ENCODE measurements around the gene HNF4A. TPM values are rescaled to one million over a fixed set of nuclear protein-coding genes. Genes with fewer than 3 reads are reported as not detected.

HNF4A gene
- total and polyA plus RNA-seq, 2 of the 13 experiments (the other 11 are each of a cell fraction or from before 2014, with no cell fraction given) = 80.9 to 169 TPM

GRCh38 chr20:44448753-44449546 is 93.5 kb downstream of the HNF4A start (continued):
- TF ChIP-seq FOXA3 (CRISPR knock-in tag; IDR thresholded peaks at IDR 0.05) = peak; percentile 61; the same call in 1 of the 2 replicates
- no peak for TF ChIP-seq SOX6 (IDR thresholded peaks at IDR 0.05)
- TF ChIP-seq SOX6 (CRISPR knock-in tag; IDR thresholded peaks at IDR 0.05) = 0 out of 2 replicates have a peak, but pooled peaks have one; percentile 16
- TF ChIP-seq ETV5 (CRISPR knock-in tag; IDR thresholded peaks at IDR 0.05; ENCODE audit: borderline replicate concordance) = no peak
- TF ChIP-seq ZNF878 (CRISPR knock-in tag; IDR thresholded peaks at IDR 0.05) = no peak
- 0 out of 2 replicates have a peak, but pooled peaks have one; percentile 9 for TF ChIP-seq THAP9 (CRISPR knock-in tag; IDR thresholded peaks at IDR 0.05; ENCODE audit: borderline replicate concordance)
- TF ChIP-seq CREM (IDR thresholded peaks at IDR 0.05) = no peak
- TF ChIP-seq CREM (CRISPR knock-in tag; IDR thresholded peaks at IDR 0.05) = no peak
- TF ChIP-seq ZSCAN21 (CRISPR knock-in tag; IDR thresholded peaks at IDR 0.05; ENCODE audit: borderline replicate concordance) = 0 out of 2 replicates have a peak, but pooled peaks have one; percentile 57
- TF ChIP-seq NAIF1 (CRISPR knock-in tag; IDR thresholded peaks at IDR 0.05; ENCODE audit: borderline replicate concordance) = no peak
- 0 out of 2 replicates have a peak, but pooled peaks have one; percentile 7 for TF ChIP-seq FOXK1 (CRISPR knock-in tag; IDR thresholded peaks at IDR 0.05; ENCODE audit: borderline replicate concordance, low read depth)
- TF ChIP-seq, protein P1, sequence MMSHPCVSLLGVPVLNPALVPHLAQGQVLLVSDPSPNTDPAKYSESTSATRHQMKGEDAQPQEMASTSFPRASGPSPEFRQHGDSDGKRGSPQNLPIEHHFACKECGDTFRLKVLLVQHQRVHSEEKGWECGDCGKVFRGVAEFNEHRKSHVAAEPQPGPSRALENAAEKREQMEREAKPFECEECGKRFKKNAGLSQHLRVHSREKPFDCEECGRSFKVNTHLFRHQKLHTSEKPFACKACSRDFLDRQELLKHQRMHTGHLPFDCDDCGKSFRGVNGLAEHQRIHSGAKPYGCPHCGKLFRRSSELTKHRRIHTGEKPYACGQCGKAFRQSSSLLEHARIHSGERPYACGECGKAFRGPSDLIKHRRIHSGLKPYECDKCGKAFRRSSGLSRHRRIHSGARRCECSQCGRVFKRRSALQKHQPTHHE (CRISPR knock-in tag; IDR thresholded peaks at IDR 0.05; ENCODE audit: borderline replicate concordance) = no peak
- no peak for TF ChIP-seq ZNF430 (CRISPR knock-in tag; IDR thresholded peaks at IDR 0.05)
- 0 out of 2 replicates have a peak, but pooled peaks have one; percentile 55 for TF ChIP-seq ZNF607 (CRISPR knock-in tag; IDR thresholded peaks at IDR 0.05; ENCODE audit: borderline replicate concordance)
- TF ChIP-seq ZNF552 (CRISPR knock-in tag; IDR thresholded peaks at IDR 0.05; ENCODE audit: borderline replicate concordance) = peak; percentile 43; the same call in 1 of the 2 replicates
- 0 out of 2 replicates have a peak, but pooled peaks have one; percentile 51 for TF ChIP-seq CCDC6 (CRISPR knock-in tag; IDR thresholded peaks at IDR 0.05)
- peak; percentile 68 for TF ChIP-seq SMC3 (IDR thresholded peaks at IDR 0.05; ENCODE audit: low read length)
- TF ChIP-seq, protein P2, sequence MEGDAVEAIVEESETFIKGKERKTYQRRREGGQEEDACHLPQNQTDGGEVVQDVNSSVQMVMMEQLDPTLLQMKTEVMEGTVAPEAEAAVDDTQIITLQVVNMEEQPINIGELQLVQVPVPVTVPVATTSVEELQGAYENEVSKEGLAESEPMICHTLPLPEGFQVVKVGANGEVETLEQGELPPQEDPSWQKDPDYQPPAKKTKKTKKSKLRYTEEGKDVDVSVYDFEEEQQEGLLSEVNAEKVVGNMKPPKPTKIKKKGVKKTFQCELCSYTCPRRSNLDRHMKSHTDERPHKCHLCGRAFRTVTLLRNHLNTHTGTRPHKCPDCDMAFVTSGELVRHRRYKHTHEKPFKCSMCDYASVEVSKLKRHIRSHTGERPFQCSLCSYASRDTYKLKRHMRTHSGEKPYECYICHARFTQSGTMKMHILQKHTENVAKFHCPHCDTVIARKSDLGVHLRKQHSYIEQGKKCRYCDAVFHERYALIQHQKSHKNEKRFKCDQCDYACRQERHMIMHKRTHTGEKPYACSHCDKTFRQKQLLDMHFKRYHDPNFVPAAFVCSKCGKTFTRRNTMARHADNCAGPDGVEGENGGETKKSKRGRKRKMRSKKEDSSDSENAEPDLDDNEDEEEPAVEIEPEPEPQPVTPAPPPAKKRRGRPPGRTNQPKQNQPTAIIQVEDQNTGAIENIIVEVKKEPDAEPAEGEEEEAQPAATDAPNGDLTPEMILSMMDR (CRISPR knock-in tag; IDR thresholded peaks at IDR 0.05) = peak; percentile 72
- TF ChIP-seq CBX1 (IDR thresholded peaks at IDR 0.05; ENCODE audit: low read depth) = no peak
- TF ChIP-seq ZKSCAN8 (CRISPR knock-in tag; IDR thresholded peaks at IDR 0.05; ENCODE audit: borderline replicate concordance) = no peak
- TF ChIP-seq ZNF274 (CRISPR knock-in tag; IDR thresholded peaks at IDR 0.05) = no peak; the same call in 1 of the 2 replicates
